ENCODE measurements around the gene TRIM61.

DNA sequence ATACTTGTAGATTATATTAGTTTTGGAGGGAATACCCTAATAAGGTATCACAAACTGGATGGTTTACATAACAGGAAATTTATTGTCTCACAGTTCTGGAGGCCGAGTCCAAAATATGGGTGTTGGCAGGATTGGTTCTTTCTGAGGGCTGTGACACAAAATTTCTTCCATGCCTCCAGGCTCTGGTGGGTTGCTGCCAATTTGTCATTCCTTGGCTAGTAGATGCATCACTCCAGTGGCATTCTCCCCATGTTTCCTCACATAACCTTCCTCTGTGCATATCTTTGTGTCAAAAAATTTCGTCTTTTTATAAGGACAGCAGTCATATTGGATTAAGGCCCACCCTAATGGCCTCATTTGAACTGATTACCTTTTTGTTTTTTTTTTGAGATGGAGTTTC is 51.2 kb downstream of the TRIM61 start:
- TF ChIP-seq EZH2 (IDR thresholded peaks at IDR 0.05; ENCODE audit: borderline replicate concordance, low read depth, low read length) (no peak), ASH1L (IDR thresholded peaks at IDR 0.05; ENCODE audit: borderline replicate concordance, low read depth, partially characterized antibody) (no peak), RNF2 (IDR thresholded peaks at IDR 0.05) (no peak), GATA2 (CRISPR knock-in tag; IDR thresholded peaks at IDR 0.05) (no peak), MCM3 (IDR thresholded peaks at IDR 0.05) (no peak), TAF1 (IDR thresholded peaks at IDR 0.05; ENCODE audit: control insufficient read depth, extremely low read depth, insufficient read depth, low read length, severe bottlenecking) (no peak), RBM14 (IDR thresholded peaks at IDR 0.05; ENCODE audit: borderline replicate concordance, insufficient read depth, low read depth, low read length) (no peak), MTA2 (IDR thresholded peaks at IDR 0.05; ENCODE audit: low read depth) (no peak), CEBPG (CRISPR knock-in tag; IDR thresholded peaks at IDR 0.05) (no peak), CEBPG (tag; conservative IDR thresholded peaks at IDR 0.05 in 1 of 2, IDR thresholded peaks at IDR 0.05 in 1 of 2) (no peak), ZNF57 (CRISPR knock-in tag; IDR thresholded peaks at IDR 0.05) (no peak)
- TF ChIP-seq, protein P1, sequence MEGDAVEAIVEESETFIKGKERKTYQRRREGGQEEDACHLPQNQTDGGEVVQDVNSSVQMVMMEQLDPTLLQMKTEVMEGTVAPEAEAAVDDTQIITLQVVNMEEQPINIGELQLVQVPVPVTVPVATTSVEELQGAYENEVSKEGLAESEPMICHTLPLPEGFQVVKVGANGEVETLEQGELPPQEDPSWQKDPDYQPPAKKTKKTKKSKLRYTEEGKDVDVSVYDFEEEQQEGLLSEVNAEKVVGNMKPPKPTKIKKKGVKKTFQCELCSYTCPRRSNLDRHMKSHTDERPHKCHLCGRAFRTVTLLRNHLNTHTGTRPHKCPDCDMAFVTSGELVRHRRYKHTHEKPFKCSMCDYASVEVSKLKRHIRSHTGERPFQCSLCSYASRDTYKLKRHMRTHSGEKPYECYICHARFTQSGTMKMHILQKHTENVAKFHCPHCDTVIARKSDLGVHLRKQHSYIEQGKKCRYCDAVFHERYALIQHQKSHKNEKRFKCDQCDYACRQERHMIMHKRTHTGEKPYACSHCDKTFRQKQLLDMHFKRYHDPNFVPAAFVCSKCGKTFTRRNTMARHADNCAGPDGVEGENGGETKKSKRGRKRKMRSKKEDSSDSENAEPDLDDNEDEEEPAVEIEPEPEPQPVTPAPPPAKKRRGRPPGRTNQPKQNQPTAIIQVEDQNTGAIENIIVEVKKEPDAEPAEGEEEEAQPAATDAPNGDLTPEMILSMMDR (IDR thresholded peaks at IDR 0.05 in 2 of 3, conservative IDR thresholded peaks at IDR 0.05 in 1 of 3; ENCODE audit: insufficient read depth in 2 of 3, low read depth in 1 of 3, low read length in 3 of 3): no peak
- TF ChIP-seq, protein P2, sequence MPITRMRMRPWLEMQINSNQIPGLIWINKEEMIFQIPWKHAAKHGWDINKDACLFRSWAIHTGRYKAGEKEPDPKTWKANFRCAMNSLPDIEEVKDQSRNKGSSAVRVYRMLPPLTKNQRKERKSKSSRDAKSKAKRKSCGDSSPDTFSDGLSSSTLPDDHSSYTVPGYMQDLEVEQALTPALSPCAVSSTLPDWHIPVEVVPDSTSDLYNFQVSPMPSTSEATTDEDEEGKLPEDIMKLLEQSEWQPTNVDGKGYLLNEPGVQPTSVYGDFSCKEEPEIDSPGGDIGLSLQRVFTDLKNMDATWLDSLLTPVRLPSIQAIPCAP (CRISPR knock-in tag; IDR thresholded peaks at IDR 0.05; ENCODE audit: borderline replicate concordance): no peak
- TF ChIP-seq, protein P3, sequence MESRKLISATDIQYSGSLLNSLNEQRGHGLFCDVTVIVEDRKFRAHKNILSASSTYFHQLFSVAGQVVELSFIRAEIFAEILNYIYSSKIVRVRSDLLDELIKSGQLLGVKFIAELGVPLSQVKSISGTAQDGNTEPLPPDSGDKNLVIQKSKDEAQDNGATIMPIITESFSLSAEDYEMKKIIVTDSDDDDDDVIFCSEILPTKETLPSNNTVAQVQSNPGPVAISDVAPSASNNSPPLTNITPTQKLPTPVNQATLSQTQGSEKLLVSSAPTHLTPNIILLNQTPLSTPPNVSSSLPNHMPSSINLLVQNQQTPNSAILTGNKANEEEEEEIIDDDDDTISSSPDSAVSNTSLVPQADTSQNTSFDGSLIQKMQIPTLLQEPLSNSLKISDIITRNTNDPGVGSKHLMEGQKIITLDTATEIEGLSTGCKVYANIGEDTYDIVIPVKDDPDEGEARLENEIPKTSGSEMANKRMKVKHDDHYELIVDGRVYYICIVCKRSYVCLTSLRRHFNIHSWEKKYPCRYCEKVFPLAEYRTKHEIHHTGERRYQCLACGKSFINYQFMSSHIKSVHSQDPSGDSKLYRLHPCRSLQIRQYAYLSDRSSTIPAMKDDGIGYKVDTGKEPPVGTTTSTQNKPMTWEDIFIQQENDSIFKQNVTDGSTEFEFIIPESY (CRISPR knock-in tag; IDR thresholded peaks at IDR 0.05): no peak
- TF ChIP-seq, protein P4, sequence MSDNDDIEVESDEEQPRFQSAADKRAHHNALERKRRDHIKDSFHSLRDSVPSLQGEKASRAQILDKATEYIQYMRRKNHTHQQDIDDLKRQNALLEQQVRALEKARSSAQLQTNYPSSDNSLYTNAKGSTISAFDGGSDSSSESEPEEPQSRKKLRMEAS (CRISPR knock-in tag; IDR thresholded peaks at IDR 0.05): no peak

Data from K562 (cell line).